ENCODE results near the gene ZNF804A. TPM values are rescaled to one million over a fixed set of nuclear protein-coding genes. Genes with fewer than 3 reads are reported as not detected.

Gene ZNF804A
- total and polyA plus RNA-seq, 2 of the 4 experiments (the other 2 are of a cell fraction) = 2.2 to 2.7 TPM

DNA sequence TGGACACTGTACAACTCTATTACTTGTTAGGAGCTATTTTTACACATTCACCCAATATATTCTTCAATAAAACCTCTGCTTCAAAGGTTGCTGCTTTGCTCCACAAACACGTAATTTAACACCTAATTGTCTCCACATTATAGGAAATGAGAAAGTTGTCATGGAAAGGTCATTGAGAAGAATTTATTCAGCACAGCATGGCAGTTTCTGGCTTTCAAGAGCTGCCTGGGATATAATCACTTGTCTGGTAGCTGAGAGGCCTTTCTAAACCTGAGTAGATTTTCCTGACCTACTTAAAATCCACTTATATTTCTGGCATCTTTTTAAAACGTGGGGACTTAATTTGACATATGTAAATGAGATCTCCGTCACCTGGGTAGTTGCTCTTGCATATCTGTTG lies 216.1 kb downstream of the ZNF804A start:
- ATAC-seq (ENCODE audit: low read depth) (no peak), DNase-seq (no peak)
- Histone ChIP-seq H4K5ac (ENCODE audit: low read depth, low read length) (no peak overlapping the region), H2AK5ac (ENCODE audit: low read depth, low read length) (no peak overlapping the region), H4K91ac (ENCODE audit: insufficient read depth, low read depth, low read length) (no peak overlapping the region), H3K79me1 (ENCODE audit: low read depth in 1 of 2, low read length in 2 of 2) (no peaks in the 10 kb centered on the region; a peak in 1 of 4 replicates), H4K20me1 (ENCODE audit: insufficient read depth, low read length) (no peaks in the 10 kb centered on the region), H2BK20ac (ENCODE audit: low read depth, low read length) (no peak overlapping the region), H2AFZ (replicated peaks; ENCODE audit: low read length, poor library complexity) (no peak overlapping the region), H3K27ac (ENCODE audit: insufficient read depth, low read length) (no peak overlapping the region), H2BK5ac (ENCODE audit: low read depth, low read length, poor library complexity, severe bottlenecking) (no peak overlapping the region), H2BK120ac (ENCODE audit: low read depth, low read length) (no peak overlapping the region), H4K8ac (ENCODE audit: low read depth in 2 of 2, low read length in 2 of 2) (no peak overlapping the region), H3K36me3 (ENCODE audit: control insufficient read depth, insufficient read depth, low read length) (no peaks in the 10 kb centered on the region), H2BK15ac (ENCODE audit: low read depth, low read length) (no peak overlapping the region), H3K14ac (replicated peaks; ENCODE audit: low read depth, low read length) (no peak overlapping the region), H2AK9ac (replicated peaks; ENCODE audit: low read depth, low read length, poor library complexity) (no peak overlapping the region), H3K4me1 (ENCODE audit: control insufficient read depth, insufficient read depth, low read length) (no peaks in the 10 kb centered on the region), H3K23ac (ENCODE audit: low read depth, low read length) (no peak overlapping the region), H3K27me3 (ENCODE audit: control insufficient read depth, insufficient read depth, low read length) (no peaks in the 10 kb centered on the region), H3K18ac (ENCODE audit: low read depth, low read length) (no peak overlapping the region), H3K56ac (ENCODE audit: extremely low read depth, insufficient read depth, low read length) (no peak overlapping the region), H3K9me1 (ENCODE audit: insufficient read depth, low read length) (no peaks in the 10 kb centered on the region), H3K4me2 (ENCODE audit: low read depth, low read length) (no peak overlapping the region), H3K4me3 (ENCODE audit: insufficient read depth, low read depth, low read length) (no peak overlapping the region), H3K9me3 (ENCODE audit: control insufficient read depth, insufficient read depth, low read length) (no peaks in the 10 kb centered on the region), H3K4ac (ENCODE audit: low read depth, low read length) (no peak overlapping the region), H3K9ac (ENCODE audit: low read depth, low read length) (no peak overlapping the region)
- ChIA-PET CTCF (no interaction called here), POLR2A (ENCODE audit: unreplicated experiment) (no interaction called here)
- BruUV-seq (replicated peaks) = no TSS peak
- dilution Hi-C loops (cut with HindIII; ENCODE audit: low sequenced_read_pairs, unreplicated experiment) (no loop called here), in situ Hi-C loops (cut with MboI; ENCODE audit: low sequenced_read_pairs) (no loop called here), intact Hi-C loops (cut with micrococcal nuclease) (no loop called here)
- TF ChIP-seq BHLHE40 (IDR thresholded peaks at IDR 0.05; ENCODE audit: low read depth, low read length) (no peak), CEBPB (IDR thresholded peaks at IDR 0.05; ENCODE audit: low read depth, low read length) (no peak), MAFK (IDR thresholded peaks at IDR 0.05; ENCODE audit: low read depth, low read length) (no peak), RAD21 (IDR thresholded peaks at IDR 0.05; ENCODE audit: low read length) (no peak), POLR2A (IDR thresholded peaks at IDR 0.05; ENCODE audit: low read depth, low read length) (no peak), MAZ (IDR thresholded peaks at IDR 0.05; ENCODE audit: borderline replicate concordance, low read depth, low read length) (no peak), FOS (IDR thresholded peaks at IDR 0.05; ENCODE audit: low read depth, low read length) (no peak), MXI1 (IDR thresholded peaks at IDR 0.05; ENCODE audit: borderline replicate concordance, low read depth, low read length) (no peak)
- WGBS, 2 experiments (ENCODE audit: extremely low coverage in 2 of 2, insufficient read length in 1 of 2) = no CpG with 5 or more reads among the region's 3 CpGs
